Small intestine (tissue), 7 donors: ENCODE results near the gene INTS14. TPM values are rescaled to one million over a fixed set of nuclear protein-coding genes. Genes with fewer than 3 reads are reported as not detected.

ENCODE experiments used
- DNase-seq, 2 donors: peaks; one replicate each; pipeline versions ENCODE4 v3.0.0 to v3.0.0-alpha.2; 2013
- FAIRE-seq: peaks from 2 replicates; lab custom pipeline; 2012; peaks lifted over from hg19 to GRCh38; lab: Jason Lieb, UNC
- H3K27ac ChIP-seq, 3 donors: one replicate each; pipeline ENCODE4 v1.5.1; 2013; ENCODE audit warnings: low read length in 2 of 3, mild to moderate bottlenecking in 2 of 3, control low read depth in 1 of 3, inconsistent platforms in 1 of 3, low read depth in 1 of 3, moderate library complexity in 1 of 3
- H3K27me3 ChIP-seq, 3 donors: one replicate each; pipeline ENCODE4 v1.6.1; 2013; ENCODE audit warnings: low read length in 3 of 3, inconsistent platforms in 1 of 3; ENCODE audit not compliant: control insufficient read depth in 3 of 3, insufficient read depth in 3 of 3
- H3K36me3 ChIP-seq, 3 donors: one replicate each; pipeline ENCODE4 v1.6.1; 2013; ENCODE audit warnings: low read length in 3 of 3, inconsistent platforms in 1 of 3, low read depth in 1 of 3, mild to moderate bottlenecking in 1 of 3, moderate library complexity in 1 of 3; ENCODE audit not compliant: control insufficient read depth in 3 of 3, insufficient read depth in 2 of 3
- H3K4me1 ChIP-seq, 3 donors: one replicate each; pipeline ENCODE4 v1.6.1; 2013; ENCODE audit warnings: low read length in 2 of 3, inconsistent platforms in 1 of 3, low read depth in 1 of 3, mild to moderate bottlenecking in 1 of 3, moderate library complexity in 1 of 3; ENCODE audit not compliant: control insufficient read depth in 3 of 3, insufficient read depth in 2 of 3
- H3K4me3 ChIP-seq, 3 donors: one replicate each; pipeline ENCODE4 v1.5.1; 2013; ENCODE audit warnings: low read length in 3 of 3, control low read depth in 1 of 3, inconsistent platforms in 1 of 3, low read depth in 1 of 3, mild to moderate bottlenecking in 1 of 3, moderate library complexity in 1 of 3
- H3K9me3 ChIP-seq, 2 donors: one replicate each; pipeline ENCODE4 v1.6.1; 2013; ENCODE audit warnings: low read depth in 1 of 2, low read length in 1 of 2; ENCODE audit not compliant: control insufficient read depth in 2 of 2, insufficient read depth in 1 of 2
- WGBS, 3 donors: extraction: QIAGEN DNeasy Blood & Tissue Kit; methylation state at CpG; one replicate each; pipeline ENCODE4 v1.1.7; 2013; 5-methylcytosine and 5-hydroxymethylcytosine counted together
- polyA plus RNA-seq, 4 donors: library from polyadenylated mRNA; stranded (reverse) in 3 of 4; unstranded in 1 of 4; fragments of 200-250 nt in 3 of 4; fragments of 120-200 nt in 1 of 4; gene quantifications; one replicate each; pipeline versions ENCODE4 v1.2.1 to v1.2.3, GENCODE V29; 2013
- donor health status: healthy with polysubstance abuse.
- donor health status: control.
- donor health status: control.
- donor health status: Bipolar disorder and iron deficiency.
- donor health status: healthy.

INTS14 gene
- polyA plus RNA-seq, 4 donors = 18.4 to 45.3 (median 25.4) TPM

GRCh38 chr15:65638681-65639089 is 27.8 kb upstream of the INTS14 start:
- DNase-seq = peak; percentile 74 to 82
- H3K36me3 ChIP-seq = peaks cover 0 to 13% (median 0%) of the 10 kb centered on the region in 3 donors
- peaks cover 0 to 2% (median 0%) of the 10 kb centered on the region in 3 donors for H3K4me1 ChIP-seq
- no peak overlapping the region for H3K27ac ChIP-seq
- no peaks in the 10 kb centered on the region for H3K9me3 ChIP-seq
- H3K27me3 ChIP-seq = no peaks in the 10 kb centered on the region
- no peak overlapping the region for H3K4me3 ChIP-seq
- no peak for FAIRE-seq
- WGBS, 3 donors = 3 to 13% (median 6%) methylated on average over 3 of the region's 3 CpGs

GRCh38 chr15:65638109-65638508 is 27.2 kb upstream of the INTS14 start:
- H3K27ac ChIP-seq = no peak overlapping the region
- DNase-seq = no peak
- no peak overlapping the region for H3K4me3 ChIP-seq
- H3K9me3 ChIP-seq = no peaks in the 10 kb centered on the region
- no peaks in the 10 kb centered on the region for H3K27me3 ChIP-seq
- FAIRE-seq = no peak
- H3K4me1 ChIP-seq = peaks cover 0 to 2% (median 0%) of the 10 kb centered on the region in 3 donors
- WGBS, 3 donors = 86 to 94% (median 91%) methylated on average over 5 of the region's 5 CpGs
- H3K36me3 ChIP-seq = peaks cover 0 to 9% (median 0%) of the 10 kb centered on the region in 3 donors

- no peak for FAIRE-seq
- H3K36me3 ChIP-seq = no peaks in the 10 kb centered on the region
- no peaks in the 10 kb centered on the region for H3K9me3 ChIP-seq
- peaks cover 0 to 2% (median 0%) of the 10 kb centered on the region in 3 donors for H3K4me1 ChIP-seq
- no peak overlapping the region for H3K27ac ChIP-seq
- no peak overlapping the region for H3K4me3 ChIP-seq
- DNase-seq = no peak
- 77 to 92% (median 90%) methylated on average over 1 of the region's 1 CpG for WGBS, 3 donors
- H3K27me3 ChIP-seq = no peaks in the 10 kb centered on the region
These were observed 23.4 kb upstream of the INTS14 start for GRCh38 chr15:65634356-65634755.

GRCh38 chr15:65633752-65634151 is 22.8 kb upstream of the INTS14 start:
- no peak overlapping the region for H3K27ac ChIP-seq
- 82 to 95% (median 93%) methylated on average over 2 of the region's 2 CpGs for WGBS, 3 donors
- H3K4me1 ChIP-seq = peaks cover 0 to 1% (median 0%) of the 10 kb centered on the region in 3 donors
- FAIRE-seq (no peak), DNase-seq (no peak)
- no peaks in the 10 kb centered on the region for H3K36me3 ChIP-seq
- no peak overlapping the region for H3K4me3 ChIP-seq
- H3K9me3 ChIP-seq = no peaks in the 10 kb centered on the region
- H3K27me3 ChIP-seq = no peaks in the 10 kb centered on the region

GRCh38 chr15:65632780-65633375 is 21.9 kb upstream of the INTS14 start:
- WGBS, 3 donors = 70 to 86% (median 76%) methylated on average over 4 of the region's 4 CpGs
- H3K27ac ChIP-seq = no peak overlapping the region
- DNase-seq = no peak
- no peaks in the 10 kb centered on the region for H3K27me3 ChIP-seq
- no peak for FAIRE-seq
- no peaks in the 10 kb centered on the region for H3K9me3 ChIP-seq
- H3K36me3 ChIP-seq = no peaks in the 10 kb centered on the region
- no peaks in the 10 kb centered on the region for H3K4me1 ChIP-seq
- no peak overlapping the region for H3K4me3 ChIP-seq

- no peaks in the 10 kb centered on the region for H3K36me3 ChIP-seq
- no peaks in the 10 kb centered on the region for H3K4me1 ChIP-seq
- WGBS, 3 donors = 66 to 94% (median 84%) methylated on average over 6 of the region's 6 CpGs
- DNase-seq (no peak), FAIRE-seq (no peak)
- H3K9me3 ChIP-seq = no peaks in the 10 kb centered on the region
- no peak overlapping the region for H3K27ac ChIP-seq
- H3K4me3 ChIP-seq = no peak overlapping the region
- no peaks in the 10 kb centered on the region for H3K27me3 ChIP-seq
These were observed 20.6 kb upstream of the INTS14 start for GRCh38 chr15:65631503-65631902.

GRCh38 chr15:65630760-65631159 is 19.8 kb upstream of the INTS14 start:
- no peaks in the 10 kb centered on the region for H3K27me3 ChIP-seq
- H3K36me3 ChIP-seq = peaks cover 0 to 2% (median 0%) of the 10 kb centered on the region in 3 donors
- DNase-seq (no peak), FAIRE-seq (no peak)
- H3K9me3 ChIP-seq = no peaks in the 10 kb centered on the region
- H3K27ac ChIP-seq = no peak overlapping the region
- H3K4me3 ChIP-seq = no peak overlapping the region
- WGBS, 3 donors = 79 to 90% (median 83%) methylated on average over 5 of the region's 5 CpGs
- H3K4me1 ChIP-seq = no peaks in the 10 kb centered on the region

- no peak for FAIRE-seq
- Histone ChIP-seq H3K4me1 (no peaks in the 10 kb centered on the region), H3K27ac (no peak overlapping the region), H3K36me3 (peaks cover 0 to 13% (median under 1%) of the 10 kb centered on the region in 3 donors), H3K4me3 (no peak overlapping the region), H3K9me3 (no peaks in the 10 kb centered on the region), H3K27me3 (no peaks in the 10 kb centered on the region)
- WGBS, 3 donors = 93 to 95% (median 94%) methylated on average over 3 of the region's 3 CpGs
- no peak for DNase-seq
These were observed 18.6 kb upstream of the INTS14 start for GRCh38 chr15:65629548-65629947.

- H3K27me3 ChIP-seq = no peaks in the 10 kb centered on the region
- no peaks in the 10 kb centered on the region for H3K4me1 ChIP-seq
- H3K36me3 ChIP-seq = peaks cover 0 to 17% (median 4%) of the 10 kb centered on the region in 3 donors
- FAIRE-seq (no peak), DNase-seq (no peak)
- WGBS, 3 donors = 62 to 69% (median 66%) methylated on average over 4 of the region's 4 CpGs
- H3K9me3 ChIP-seq = no peaks in the 10 kb centered on the region
- H3K27ac ChIP-seq = no peak overlapping the region
- H3K4me3 ChIP-seq = no peak overlapping the region
These were observed 15.9 kb upstream of the INTS14 start for GRCh38 chr15:65626856-65627255.
